Neural cell (in vitro differentiated cells): ENCODE results near the gene OLFM3. TPM values are rescaled to one million over a fixed set of nuclear protein-coding genes. Genes with fewer than 3 reads are reported as not detected.

Source experiments
- H2AFZ ChIP-seq: fragments of 200-600, 300-800 bp; sonication (generic), shearing (Covaris generic); 2 replicates; pipeline ENCODE4 v1.6.0; 2014; ENCODE audit warnings: low read depth, mild to moderate bottlenecking, antibody characterized with exemption, low read length, moderate library complexity
- H3F3A ChIP-seq: fragments of 200-600 bp; shearing (Covaris generic); 2 replicates; pipeline ENCODE4 v1.6.1; 2016; ENCODE audit warnings: mild to moderate bottlenecking, moderate library complexity, mixed read lengths, antibody characterized with exemption, low read length; ENCODE audit not compliant: insufficient read depth, poor library complexity, severe bottlenecking
- H3K27ac ChIP-seq: fragments of 200-600, 300-800 bp; sonication (generic), shearing (Covaris generic); 2 replicates; pipeline ENCODE4 v1.5.1; 2014; ENCODE audit warnings: mild to moderate bottlenecking, low read length, moderate library complexity
- H3K27me3 ChIP-seq: fragments of 300-800, 200-600 bp; sonication (generic), shearing (Covaris generic); 2 replicates; pipeline ENCODE4 v1.6.0; 2014; ENCODE audit warnings: mild to moderate bottlenecking, low read depth, low read length, moderate library complexity; ENCODE audit not compliant: insufficient read depth
- H3K36me3 ChIP-seq: fragments of 300-800, 200-600 bp; sonication (generic), shearing (Covaris generic); 2 replicates; pipeline ENCODE4 v1.5.1; 2014; ENCODE audit warnings: mild to moderate bottlenecking, antibody characterized with exemption, low read length, moderate library complexity; ENCODE audit not compliant: insufficient read depth
- H3K4me2 ChIP-seq: fragments of 300-800, 200-600 bp; sonication (generic), shearing (Covaris generic); 2 replicates; pipeline ENCODE4 v1.6.0; 2014; ENCODE audit warnings: mild to moderate bottlenecking, low read length
- H3K4me3 ChIP-seq: fragments of 300-800, 200-600 bp; sonication (generic), shearing (Covaris generic); 2 replicates; pipeline ENCODE4 v1.5.1; 2014; ENCODE audit warnings: mild to moderate bottlenecking, low read length, moderate library complexity
- H3K79me2 ChIP-seq: fragments of 200-600 bp; shearing (Covaris generic); replicated peaks from 2 replicates; pipeline ENCODE4 v1.6.0; 2014; ENCODE audit warnings: mild to moderate bottlenecking, low read length, moderate library complexity; ENCODE audit not compliant: insufficient read depth
- H3K9ac ChIP-seq: fragments of 300-800, 200-600 bp; sonication (generic), shearing (Covaris generic); 2 replicates; pipeline ENCODE4 v1.6.1; 2016; ENCODE audit warnings: mild to moderate bottlenecking, low read length, mixed read lengths
- H3K9me2 ChIP-seq: fragments of 200-600 bp; shearing (Covaris generic); 2 replicates; pipeline ENCODE4 v1.6.1; 2016; ENCODE audit warnings: mild to moderate bottlenecking, low read length, mixed read lengths; ENCODE audit not compliant: insufficient read depth
- H3K9me3 ChIP-seq: fragments of 200-600, 300-800 bp; sonication (generic), shearing (Covaris generic); 2 replicates; pipeline ENCODE4 v1.6.1; 2016; ENCODE audit warnings: mild to moderate bottlenecking, mixed run types, low read length, moderate library complexity, mixed read lengths
- H4K20me1 ChIP-seq: fragments of 200-600 bp; shearing (Covaris generic); 2 replicates; pipeline ENCODE4 v1.6.1; 2016; ENCODE audit warnings: mild to moderate bottlenecking, mixed run types; ENCODE audit not compliant: insufficient read depth
- CTCF ChIP-seq: fragments of 450-650 bp; IDR thresholded peaks from 2 replicates; pipeline ENCODE4 v1.5.1; 2014; ENCODE audit warnings: antibody characterized with exemption, mild to moderate bottlenecking, moderate library complexity; ENCODE audit not compliant: poor library complexity, severe bottlenecking
- EP300 ChIP-seq: fragments of 450-650 bp; conservative IDR thresholded peaks from 2 replicates; pipeline ENCODE4 v1.6.1; 2014; ENCODE audit warnings: antibody characterized with exemption, mild to moderate bottlenecking, moderate library complexity; ENCODE audit not compliant: poor library complexity, severe bottlenecking
- EZH2 ChIP-seq: fragments of 200-600, 300-800 bp; shearing (Covaris generic), sonication (generic); IDR thresholded peaks from 2 replicates; pipeline ENCODE4 v1.6.1; 2014; ENCODE audit warnings: antibody characterized with exemption, low read length, borderline replicate concordance, mild to moderate bottlenecking; ENCODE audit not compliant: insufficient read depth, poor library complexity, severe bottlenecking
- MXI1 ChIP-seq: fragments of 450-650 bp; conservative IDR thresholded peaks from 2 replicates; pipeline ENCODE4 v1.6.1; 2014; ENCODE audit warnings: antibody characterized with exemption, mild to moderate bottlenecking; ENCODE audit not compliant: poor library complexity, severe bottlenecking
- POLR2AphosphoS5 ChIP-seq: IDR thresholded peaks from 2 replicates; pipeline ENCODE4 v1.6.1; 2012
- RAD21 ChIP-seq: fragments of 450-650 bp; conservative IDR thresholded peaks from 2 replicates; pipeline ENCODE4 v1.6.1; 2014; ENCODE audit warnings: antibody characterized with exemption, mild to moderate bottlenecking, moderate library complexity
- REST ChIP-seq: IDR thresholded peaks from 2 replicates; pipeline ENCODE4 v1.6.1; 2012; ENCODE audit warnings: borderline replicate concordance
- SMC3 ChIP-seq: fragments of 450-650 bp; conservative IDR thresholded peaks from 2 replicates; pipeline ENCODE4 v1.6.1; 2014; ENCODE audit warnings: antibody characterized with exemption, mild to moderate bottlenecking, moderate library complexity; ENCODE audit not compliant: poor library complexity
- TAF1 ChIP-seq: IDR thresholded peaks from 2 replicates; pipeline ENCODE4 v1.6.1; 2012; ENCODE audit warnings: low read depth
- polyA plus RNA-seq: library from polyadenylated mRNA; depleted of rRNA; stranded (reverse); fragments of >200 nt; gene quantifications from 2 replicates; pipeline ENCODE4 v1.2.3, GENCODE V29; 2014

The OLFM3 gene
- polyA plus RNA-seq, 1 donor from 2014 or later = 7.9 TPM

GRCh38 chr1:101915597-101915996, 81.1 kb downstream of the OLFM3 start:
- Histone ChIP-seq H3K9me2 (no peaks in the 10 kb centered on the region), H3K4me2 (no peak overlapping the region), H3K36me3 (no peaks in the 10 kb centered on the region), H3F3A (no peaks in the 10 kb centered on the region), H3K4me3 (no peak overlapping the region), H4K20me1 (no peaks in the 10 kb centered on the region), H3K9me3 (no peaks in the 10 kb centered on the region), H3K27ac (no peak overlapping the region), H3K79me2 (no peaks in the 10 kb centered on the region), H3K27me3 (no peaks in the 10 kb centered on the region), H2AFZ (no peak overlapping the region), H3K9ac (no peak overlapping the region)
- TF ChIP-seq RAD21 (no peak), MXI1 (no peak), REST (no peak), EP300 (no peak), EZH2 (no peak), TAF1 (no peak), POLR2AphosphoS5 (no peak)

- Histone ChIP-seq H4K20me1 (no peaks in the 10 kb centered on the region), H3K9me3 (no peaks in the 10 kb centered on the region), H3K27me3 (no peaks in the 10 kb centered on the region), H3K79me2 (no peaks in the 10 kb centered on the region), H3K9me2 (no peaks in the 10 kb centered on the region), H3K4me2 (no peak overlapping the region), H3K36me3 (no peaks in the 10 kb centered on the region), H3F3A (no peaks in the 10 kb centered on the region), H3K4me3 (no peak overlapping the region), H3K27ac (no peak overlapping the region), H3K9ac (no peak overlapping the region), H2AFZ (no peak overlapping the region)
- TF ChIP-seq EZH2 (no peak), REST (no peak), SMC3 (no peak), POLR2AphosphoS5 (no peak), MXI1 (no peak), TAF1 (no peak), EP300 (no peak), RAD21 (no peak), CTCF (no peak)
These were observed 82.1 kb downstream of the OLFM3 start for GRCh38 chr1:101914473-101915242.
